Cardiac muscle cell (in vitro differentiated cells and primary cell): ENCODE measurements around the gene TMEM88. TPM values are rescaled to one million over a fixed set of nuclear protein-coding genes. Genes with fewer than 3 reads are reported as not detected.
"Not testable (repeated sequence)": the region's sequence is repeated elsewhere in the genome, so short reads cannot be mapped to it uniquely, and the experiment has no call there.

Experiments used
- DNase-seq, 2 donors: peaks; one replicate each; pipeline versions ENCODE4 v3.0.0 to v3.0.0-alpha.2; 2010 to 2017; ENCODE audit warnings: low read depth in 1 of 2, low spot score in 1 of 2
- H3K27ac ChIP-seq: fragments of 200-600 bp; sonication (generic); 2 replicates; pipeline ENCODE4 v1.5.1; 2016
- H3K27me3 ChIP-seq: fragments of 200-600 bp; sonication (generic); 2 replicates; pipeline ENCODE4 v1.6.0; 2016; ENCODE audit warnings: control low read depth
- H3K36me3 ChIP-seq: fragments of 200-600 bp; sonication (generic); 2 replicates; pipeline ENCODE4 v1.5.1; 2016; ENCODE audit warnings: control low read depth
- H3K4me1 ChIP-seq: fragments of 200-600 bp; sonication (generic); 2 replicates; pipeline ENCODE4 v1.8.1; 2017; ENCODE audit warnings: low read depth, mild to moderate bottlenecking, mixed run types
- H3K4me3 ChIP-seq: fragments of 200-600 bp; sonication (generic); 2 replicates; pipeline ENCODE4 v1.5.1; 2016; ENCODE audit warnings: mild to moderate bottlenecking
- H3K9me3 ChIP-seq: fragments of 200-600 bp; sonication (generic); 2 replicates; pipeline ENCODE4 v1.5.1; 2017; ENCODE audit warnings: low read depth, mild to moderate bottlenecking, control low read depth
- polyA plus RNA-seq: library from polyadenylated mRNA; unstranded; fragments of >200 nt; fragmentation: Nextera tagmentation; extraction: Ambion mirVana; gene quantifications from 2 replicates; pipeline ENCODE4 v1.2.1, GENCODE V29; 2016
- total RNA-seq: library from RNA; depleted of rRNA; stranded (reverse); fragments of >200 nt; gene quantifications from 2 replicates; pipeline ENCODE4 v1.2.3, GENCODE V29; 2016
- TF ChIP-seq, protein P1 (sequence below): IDR thresholded peaks from 2 replicates; pipeline ENCODE4 v1.5.1; 2012; ENCODE audit warnings: low read depth, mild to moderate bottlenecking, low read length

Gene TMEM88
- total and polyA plus RNA-seq, 2 experiments from 2014 or later = 27.4 to 66.1 TPM

DNA sequence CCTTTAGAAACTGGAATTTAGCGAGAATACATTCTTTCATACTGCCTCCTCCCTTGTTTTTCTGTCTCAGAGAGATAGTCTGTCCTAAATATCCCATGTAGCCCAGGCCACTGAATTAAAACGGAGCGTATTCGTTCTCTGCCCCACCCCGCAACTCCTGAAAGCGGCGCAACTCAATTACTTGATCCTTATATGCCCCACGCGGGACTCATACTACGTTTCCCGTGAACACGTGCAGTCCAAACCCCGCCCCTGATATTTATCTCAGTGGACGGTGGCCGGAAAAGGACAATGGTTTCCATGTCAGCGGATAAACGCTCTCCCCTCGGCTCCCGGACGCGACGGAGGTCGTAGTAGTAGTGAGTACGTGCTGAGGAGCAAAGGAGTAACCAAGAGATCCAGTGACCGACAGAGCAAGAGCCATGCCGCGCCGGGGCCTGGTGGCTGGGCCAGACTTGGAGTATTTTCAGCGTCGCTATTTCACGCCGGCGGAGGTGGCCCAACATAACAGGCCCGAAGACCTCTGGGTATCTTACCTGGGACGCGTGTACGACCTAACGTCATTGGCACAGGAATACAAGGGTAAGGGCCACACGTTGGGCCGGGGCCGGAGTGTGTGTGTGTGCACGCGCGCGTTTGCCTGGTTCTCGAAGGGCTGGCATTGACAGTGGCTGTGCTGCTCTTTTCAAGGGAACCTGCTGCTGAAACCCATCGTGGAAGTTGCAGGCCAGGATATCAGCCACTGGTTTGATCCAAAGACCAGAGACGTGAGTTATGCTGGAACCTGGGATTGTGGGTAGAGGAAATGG is 3.1 kb downstream of the TMEM88 start, which contains the start of gene CYB5D1:
TSS of gene CYB5D1 (plus strand) at position 291 of the 809 bp plus-strand sequence. CDS start at position 423, 132 bp downstream.
- H3K27me3 ChIP-seq = no peaks in the 10 kb centered on the region
- DNase-seq = peak; percentile 92 to 95
- peak within 1 kb of the TSS; percentile 58 for H3K4me3 ChIP-seq
- TF ChIP-seq, protein P1, sequence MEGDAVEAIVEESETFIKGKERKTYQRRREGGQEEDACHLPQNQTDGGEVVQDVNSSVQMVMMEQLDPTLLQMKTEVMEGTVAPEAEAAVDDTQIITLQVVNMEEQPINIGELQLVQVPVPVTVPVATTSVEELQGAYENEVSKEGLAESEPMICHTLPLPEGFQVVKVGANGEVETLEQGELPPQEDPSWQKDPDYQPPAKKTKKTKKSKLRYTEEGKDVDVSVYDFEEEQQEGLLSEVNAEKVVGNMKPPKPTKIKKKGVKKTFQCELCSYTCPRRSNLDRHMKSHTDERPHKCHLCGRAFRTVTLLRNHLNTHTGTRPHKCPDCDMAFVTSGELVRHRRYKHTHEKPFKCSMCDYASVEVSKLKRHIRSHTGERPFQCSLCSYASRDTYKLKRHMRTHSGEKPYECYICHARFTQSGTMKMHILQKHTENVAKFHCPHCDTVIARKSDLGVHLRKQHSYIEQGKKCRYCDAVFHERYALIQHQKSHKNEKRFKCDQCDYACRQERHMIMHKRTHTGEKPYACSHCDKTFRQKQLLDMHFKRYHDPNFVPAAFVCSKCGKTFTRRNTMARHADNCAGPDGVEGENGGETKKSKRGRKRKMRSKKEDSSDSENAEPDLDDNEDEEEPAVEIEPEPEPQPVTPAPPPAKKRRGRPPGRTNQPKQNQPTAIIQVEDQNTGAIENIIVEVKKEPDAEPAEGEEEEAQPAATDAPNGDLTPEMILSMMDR = no peak
- no peaks in the 10 kb centered on the region for H3K36me3 ChIP-seq
- H3K27ac ChIP-seq = peak within 1 kb of the TSS; percentile 87
- peaks cover 27% of the 10 kb centered on the region for H3K4me1 ChIP-seq
- no peaks in the 10 kb centered on the region for H3K9me3 ChIP-seq

DNA sequence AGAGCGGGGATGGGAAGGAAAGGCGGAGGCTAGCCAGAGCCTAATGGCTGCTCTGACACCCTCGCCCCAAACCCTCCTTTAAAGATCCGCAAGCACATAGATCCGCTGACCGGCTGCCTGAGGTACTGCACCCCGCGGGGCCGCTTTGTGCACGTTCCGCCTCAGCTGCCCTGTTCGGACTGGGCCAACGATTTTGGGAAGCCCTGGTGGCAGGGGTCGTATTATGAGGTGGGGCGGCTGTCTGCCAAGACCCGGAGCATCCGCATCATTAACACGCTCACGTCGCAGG is 3.6 kb downstream of the TMEM88 start:
- DNase-seq = peak; percentile 62 to 64
- Histone ChIP-seq H3K4me3 (peak overlapping the region; percentile 58), H3K4me1 (peaks cover 27% of the 10 kb centered on the region), H3K36me3 (no peaks in the 10 kb centered on the region), H3K9me3 (no peaks in the 10 kb centered on the region), H3K27me3 (no peaks in the 10 kb centered on the region), H3K27ac (peak overlapping the region; percentile 87)
- TF ChIP-seq, protein P1 = peak; percentile 43

DNA sequence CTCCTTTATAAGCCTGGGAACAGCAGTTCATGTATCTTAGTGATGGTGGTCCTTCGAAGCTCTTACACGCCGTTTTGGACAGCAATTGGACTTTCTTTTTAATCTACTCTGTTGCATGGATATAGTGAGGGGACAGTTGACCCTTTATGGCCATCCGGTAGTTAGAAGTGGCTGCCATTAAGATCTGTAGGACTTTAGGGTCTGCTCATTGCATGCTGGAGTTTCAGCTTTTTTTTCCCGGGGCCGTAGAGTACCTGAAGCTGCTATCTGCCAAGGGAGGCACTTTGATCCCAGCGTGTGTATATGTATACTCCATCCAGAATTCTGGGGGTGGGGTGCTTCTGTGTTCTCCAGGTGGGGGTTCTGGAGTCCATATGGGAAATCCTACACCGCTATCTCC is 4.2 kb downstream of the TMEM88 start:
- H3K4me1 ChIP-seq = peaks cover 24% of the 10 kb centered on the region
- DNase-seq = no peak
- no peaks in the 10 kb centered on the region for H3K36me3 ChIP-seq
- H3K27me3 ChIP-seq = no peaks in the 10 kb centered on the region
- no peak overlapping the region for H3K4me3 ChIP-seq
- H3K9me3 ChIP-seq = no peaks in the 10 kb centered on the region
- H3K27ac ChIP-seq = no peak overlapping the region
- TF ChIP-seq, protein P1 = no peak

DNA sequence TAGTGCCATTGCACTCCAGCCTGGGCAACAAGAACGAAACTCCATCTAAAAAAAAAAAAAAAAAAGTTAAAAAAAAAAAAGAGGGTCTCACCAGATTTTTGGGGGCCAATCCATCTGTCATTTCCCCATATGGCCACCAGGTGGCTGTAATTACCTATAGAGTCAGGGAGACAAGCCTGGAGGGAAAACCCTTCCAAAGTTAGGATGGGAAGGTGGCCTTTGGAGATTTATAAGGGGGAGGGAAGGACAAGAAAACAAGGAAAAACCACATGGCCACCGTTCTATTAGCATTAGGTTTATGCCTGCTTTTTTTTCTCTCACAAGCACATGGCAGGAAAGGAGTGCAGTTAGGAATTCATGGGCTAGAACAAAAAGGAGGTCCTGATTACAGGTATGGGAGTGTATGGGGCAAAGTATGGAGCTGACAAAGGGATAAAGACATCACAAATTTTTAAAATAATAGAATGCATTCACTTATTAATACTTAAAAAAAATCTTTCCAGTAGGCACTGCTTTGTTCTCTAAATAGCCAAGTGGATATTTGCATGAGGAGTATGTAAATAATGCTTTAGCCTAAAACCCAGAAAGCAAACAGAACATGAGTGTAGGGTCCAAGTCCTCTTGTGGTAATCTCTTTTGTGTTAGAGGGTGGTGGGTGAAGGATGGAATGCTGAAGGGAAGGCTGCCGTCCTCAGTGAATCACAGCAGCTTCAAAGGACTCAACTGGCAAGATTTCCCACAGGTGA is 8.0 kb downstream of the TMEM88 start:
- peaks cover 4% of the 10 kb centered on the region for H3K36me3 ChIP-seq
- H3K4me1 ChIP-seq = no peaks in the 10 kb centered on the region
- DNase-seq = peak; percentile 64 to 65
- H3K4me3 ChIP-seq = no peak overlapping the region
- TF ChIP-seq, protein P1 = peak; percentile 64
- H3K27ac ChIP-seq = peak overlapping the region; percentile 22
- H3K27me3 ChIP-seq = no peaks in the 10 kb centered on the region
- no peaks in the 10 kb centered on the region for H3K9me3 ChIP-seq

DNA sequence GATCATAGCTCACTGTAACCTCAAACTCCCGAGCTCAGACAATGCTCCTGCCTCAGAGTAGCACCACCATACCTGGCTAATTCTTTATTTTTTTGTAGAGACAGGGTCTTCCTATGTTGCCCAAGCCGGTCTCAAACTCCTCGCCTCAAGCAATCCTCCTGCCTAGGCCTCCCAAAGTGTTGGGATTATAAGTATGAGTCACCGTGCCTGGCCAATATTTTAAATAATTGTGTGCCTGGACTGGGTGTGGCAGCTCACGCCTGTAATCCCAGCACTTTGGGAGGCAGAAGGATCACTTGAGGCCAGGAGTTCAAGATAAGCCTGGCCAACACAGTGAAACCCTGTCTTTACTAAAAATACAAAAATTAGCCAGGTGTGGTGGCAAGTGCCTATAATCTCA is 9.5 kb downstream of the TMEM88 start:
- not testable (repeated sequence) for H3K9me3 ChIP-seq, H3K27ac ChIP-seq, DNase-seq, H3K36me3 ChIP-seq, H3K27me3 ChIP-seq, H3K4me1 ChIP-seq, H3K4me3 ChIP-seq
